ENCODE measurements around the gene PREX1. TPM values are rescaled to one million over a fixed set of nuclear protein-coding genes. Genes with fewer than 3 reads are reported as not detected.

Gene PREX1
- total RNA-seq, 2 donors from 2014 or later: 6.2 to 11.8 TPM

- intact Hi-C loops (cut with DNase I, micrococcal nuclease): no loop called here
- DNase-seq (no peak), ATAC-seq (no peak)
These were observed 195.6 kb downstream of the PREX1 start for GRCh38 chr20:48632017-48632824.

GRCh38 chr20:48631114-48632016 lies 196.4 kb downstream of the PREX1 start:
- ATAC-seq (no peak), DNase-seq (no peak)
- intact Hi-C loops (cut with DNase I, micrococcal nuclease): no loop called here

- ATAC-seq (no peak), DNase-seq (no peak)
- intact Hi-C loops (cut with DNase I, micrococcal nuclease): no loop called here
These were observed 197.3 kb downstream of the PREX1 start for GRCh38 chr20:48630342-48631075.

- intact Hi-C loops (cut with DNase I, micrococcal nuclease): no loop called here
- no peak for DNase-seq
- ATAC-seq: no peak
These were observed 197.9 kb downstream of the PREX1 start for GRCh38 chr20:48629960-48630315.

- intact Hi-C loops (cut with DNase I, micrococcal nuclease): no loop called here
- ATAC-seq: no peak
- DNase-seq: no peak
These were observed 198.5 kb downstream of the PREX1 start for GRCh38 chr20:48629069-48629959.

- DNase-seq: no peak
- intact Hi-C loops (cut with DNase I, micrococcal nuclease): no loop called here
- ATAC-seq: no peak
These were observed 200.1 kb downstream of the PREX1 start for GRCh38 chr20:48627737-48628128.

GRCh38 chr20:48626938-48627736 lies 200.7 kb downstream of the PREX1 start:
- intact Hi-C loops (cut with DNase I, micrococcal nuclease): no loop called here
- DNase-seq: no peak

GRCh38 chr20:48626226-48626937 lies 201.4 kb downstream of the PREX1 start:
- ATAC-seq: no peak
- DNase-seq: no peak
- intact Hi-C loops (cut with DNase I, micrococcal nuclease): no loop called here

More at GRCh38 chr20:48626938-48627736, 200.7 kb downstream of the PREX1 start:
- no peak for ATAC-seq

- intact Hi-C loops (cut with DNase I, micrococcal nuclease): no loop called here
- no peak for DNase-seq
- no peak for ATAC-seq
These were observed 202.5 kb downstream of the PREX1 start for GRCh38 chr20:48625136-48625900.

- intact Hi-C loops (cut with DNase I, micrococcal nuclease): loop anchor here in 1 of 2 donors (5.0 kb wide), 2 partner anchors 842 to 957 kb away; no protein-coding TSS in a partner anchor
- DNase-seq (no peak), ATAC-seq (no peak)
These were observed 203.3 kb downstream of the PREX1 start for GRCh38 chr20:48624315-48625020.

GRCh38 chr20:48623906-48624265 lies 203.9 kb downstream of the PREX1 start:
- intact Hi-C loops (cut with DNase I, micrococcal nuclease): loop anchor here in 1 of 2 donors (5.0 kb wide), 2 partner anchors 842 to 957 kb away; no protein-coding TSS in a partner anchor
- DNase-seq (no peak), ATAC-seq (no peak)

- ATAC-seq (no peak), DNase-seq (no peak)
- intact Hi-C loops (cut with DNase I, micrococcal nuclease): loop anchor here in 1 of 2 donors (5.0 kb wide), 2 partner anchors 841 to 956 kb away; no protein-coding TSS in a partner anchor
These were observed 204.5 kb downstream of the PREX1 start for GRCh38 chr20:48623176-48623905.

GRCh38 chr20:48622421-48622820 lies 205.4 kb downstream of the PREX1 start:
- ATAC-seq: no peak
- no peak for DNase-seq
- intact Hi-C loops (cut with DNase I, micrococcal nuclease): loop anchor here in 1 of 2 donors (5.0 kb wide), 2 partner anchors 840 to 955 kb away; no protein-coding TSS in a partner anchor

- DNase-seq (peak; percentile 27 to 47), ATAC-seq (peak; percentile 75)
- intact Hi-C loops (cut with DNase I, micrococcal nuclease): loop anchor here in 1 of 2 donors (5.0 kb wide), 2 partner anchors 839 to 954 kb away; no protein-coding TSS in a partner anchor
These were observed 206.3 kb downstream of the PREX1 start for GRCh38 chr20:48621376-48622078.

Measured in left colon (tissue), 2 donors.